IPS DF 4.7 (cell line): Measurements from ENCODE around the gene KRT17.
"Not testable (repeated sequence)": the region's sequence is repeated elsewhere in the genome, so short reads cannot be mapped to it uniquely, and the experiment has no call there.

Experiments used
- DNase-seq: peaks from one replicate; pipeline ENCODE4 v3.0.0-alpha.2; 2013; ENCODE audit warnings: low spot score; ENCODE audit errors: extremely low read depth

Gene KRT17

GRCh38 chr17:41653892-41654677 is 29.7 kb upstream of the KRT17 start:
- no peak for DNase-seq

GRCh38 chr17:41653421-41653820 is 29.0 kb upstream of the KRT17 start:
- no peak for DNase-seq

GRCh38 chr17:41652461-41652970 is 28.1 kb upstream of the KRT17 start:
- DNase-seq, result no peak

GRCh38 chr17:41651625-41652460 is 27.5 kb upstream of the KRT17 start:
- no peak for DNase-seq

- no peak for DNase-seq
Measured at GRCh38 chr17:41650794-41651624, 26.6 kb upstream of the KRT17 start.

- no peak for DNase-seq
Measured at GRCh38 chr17:41649923-41650519, 25.6 kb upstream of the KRT17 start.

- no peak for DNase-seq
Measured at GRCh38 chr17:41648411-41649195, 24.2 kb upstream of the KRT17 start.

GRCh38 chr17:41647940-41648410 is 23.6 kb upstream of the KRT17 start:
- peak; percentile 68 for DNase-seq

- DNase-seq, result no peak
Measured at GRCh38 chr17:41647038-41647813, 22.9 kb upstream of the KRT17 start.

GRCh38 chr17:41642252-41643156 is 18.1 kb upstream of the KRT17 start:
- DNase-seq, result no peak

- not testable (repeated sequence) for DNase-seq
Measured at GRCh38 chr17:41640596-41640995, 16.2 kb upstream of the KRT17 start.

GRCh38 chr17:41639492-41640473 is 15.4 kb upstream of the KRT17 start:
- no peak for DNase-seq

GRCh38 chr17:41638941-41639340 is 14.6 kb upstream of the KRT17 start:
- no peak for DNase-seq

- DNase-seq, result no peak
Measured at GRCh38 chr17:41638194-41638593, 13.8 kb upstream of the KRT17 start.

GRCh38 chr17:41636652-41637051 is 12.3 kb upstream of the KRT17 start:
- no peak for DNase-seq

- DNase-seq, result no peak
Measured at GRCh38 chr17:41635121-41636097, 11.0 kb upstream of the KRT17 start.
